Effector memory CD8-positive, alpha-beta T cell (primary cell): ENCODE results near the gene SEMA4D.
A peak's percentile ranks its signal among the peaks of the same experiment; 100 is the strongest.

ENCODE experiments used
- ATAC-seq: fragments of 150-1000 bp; cut with Tn5 transposase; replicated peaks from 2 replicates; pipeline ENCODE4 v1.10.0; 2021; ENCODE audit warnings: mild to moderate bottlenecking, moderate library complexity
- DNase-seq, 3 experiments: peaks; one replicate each; pipeline ENCODE4 v3.0.0; 2021
- H3K27ac Mint-ChIP-seq, 2 donors: one replicate each; pipeline ENCODE4 v1.8.0; 2022; ENCODE audit warnings: mild to moderate bottlenecking in 2 of 2, mixed read lengths in 2 of 2, moderate library complexity in 2 of 2
- H3K27me3 Mint-ChIP-seq, 2 donors: one replicate each; pipeline ENCODE4 v1.8.0; 2022; ENCODE audit warnings: mixed read lengths in 2 of 2
- H3K36me3 Mint-ChIP-seq: one replicate; pipeline ENCODE4 v1.8.0; 2022; ENCODE audit warnings: mild to moderate bottlenecking, moderate library complexity, mixed read lengths; ENCODE audit not compliant: insufficient read depth
- H3K4me1 Mint-ChIP-seq, 2 donors: one replicate each; pipeline ENCODE4 v1.8.0; 2022; ENCODE audit warnings: low read depth in 2 of 2, mixed read lengths in 2 of 2
- H3K4me3 Mint-ChIP-seq, 2 donors: one replicate each; pipeline ENCODE4 v1.8.0; 2022; ENCODE audit warnings: mild to moderate bottlenecking in 2 of 2, mixed read lengths in 2 of 2, moderate library complexity in 2 of 2
- H3K9me3 Mint-ChIP-seq, 2 donors: one replicate each; pipeline ENCODE4 v1.8.0; 2022; ENCODE audit warnings: mixed read lengths in 2 of 2

The SEMA4D gene

DNA sequence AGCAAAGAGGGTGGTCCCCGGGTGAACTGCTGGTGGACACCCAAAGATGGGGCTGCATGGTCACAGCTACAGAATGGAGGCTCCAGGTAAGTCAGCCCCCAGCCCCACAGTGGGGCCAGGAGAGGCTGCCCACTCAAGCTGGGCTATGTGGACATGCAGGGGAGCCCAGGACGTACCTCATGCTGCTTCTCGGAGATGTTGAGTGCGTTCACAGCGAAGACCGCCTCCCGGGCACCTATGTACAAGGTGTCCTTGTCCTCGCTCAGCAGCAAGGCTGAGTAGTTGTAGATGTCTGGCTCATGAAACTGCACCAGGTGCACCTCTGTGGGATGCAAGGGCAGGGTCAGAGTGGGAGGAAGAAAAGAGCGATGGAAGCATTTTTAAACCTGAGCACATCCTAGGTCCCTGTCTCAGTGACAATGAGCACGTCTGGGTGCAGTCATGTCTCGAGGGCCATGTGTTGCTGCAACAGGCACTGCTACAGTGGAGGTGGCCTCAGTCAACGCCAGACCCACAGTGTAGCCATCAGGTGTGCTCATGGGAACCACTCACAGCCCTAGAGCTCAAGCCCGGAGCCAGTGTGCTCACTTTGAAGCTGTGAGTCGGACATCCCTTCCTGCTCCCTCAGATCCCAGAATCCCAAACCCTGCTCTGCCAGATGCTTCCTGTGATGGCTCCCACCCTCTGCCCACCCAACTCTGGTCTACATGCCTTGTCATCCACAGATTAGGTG, 95.1 kb downstream of the SEMA4D start:
- H3K36me3 Mint-ChIP-seq, result peaks cover 80% of the 10 kb centered on the region
- H3K4me1 Mint-ChIP-seq, result peaks cover 35 to 49% of the 10 kb centered on the region in 2 donors
- DNase-seq (no peak), ATAC-seq (no peak)
- no peak overlapping the region for H3K4me3 Mint-ChIP-seq
- peaks cover 0 to 4% of the 10 kb centered on the region in 2 donors for H3K9me3 Mint-ChIP-seq
- H3K27me3 Mint-ChIP-seq, result no peaks in the 10 kb centered on the region
- peak overlapping the region in 1 of 2 donors; percentile 92 for H3K27ac Mint-ChIP-seq

DNA sequence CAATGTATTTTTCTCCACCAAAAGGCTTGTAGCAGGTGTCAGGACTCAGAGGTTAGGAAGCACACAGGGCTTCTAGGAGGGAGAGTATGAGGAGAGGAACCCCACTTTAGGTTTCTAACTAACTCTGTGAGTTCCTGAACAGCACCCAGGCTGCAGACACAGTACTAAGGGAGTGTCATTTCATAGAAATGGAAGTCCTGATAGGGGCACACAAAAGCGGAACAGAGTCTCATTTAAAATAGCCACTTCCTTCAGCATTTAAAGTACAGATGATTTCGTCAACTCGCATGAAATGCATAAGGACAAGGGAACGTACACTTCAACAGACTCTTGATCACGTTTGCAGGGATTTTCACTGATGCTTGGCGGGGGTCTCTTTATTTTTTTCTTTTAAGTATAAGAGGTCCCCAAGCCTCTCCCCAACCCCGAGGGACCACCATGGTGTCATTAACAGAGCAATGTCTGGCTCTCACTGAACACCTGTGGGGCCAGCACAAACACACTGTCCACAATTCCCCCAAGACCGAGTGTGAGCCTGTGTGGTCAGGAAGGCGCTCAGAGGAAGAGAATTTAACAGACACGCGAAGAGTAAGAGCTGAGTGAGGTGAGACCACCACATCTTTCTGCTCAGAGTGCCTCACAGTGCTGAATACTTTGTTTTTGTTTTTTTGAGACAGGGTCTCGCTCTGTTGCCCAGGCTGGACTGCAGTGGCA, 97.4 kb downstream of the SEMA4D start:
- H3K27me3 Mint-ChIP-seq, result no peaks in the 10 kb centered on the region
- H3K4me1 Mint-ChIP-seq, result peaks cover 14 to 27% of the 10 kb centered on the region in 2 donors
- no peak for DNase-seq
- H3K36me3 Mint-ChIP-seq, result peaks cover 99% of the 10 kb centered on the region
- peak overlapping the region; percentile 71 to 72 for H3K27ac Mint-ChIP-seq
- H3K9me3 Mint-ChIP-seq, result no peaks in the 10 kb centered on the region
- peak; percentile 35 for ATAC-seq
- no peak overlapping the region for H3K4me3 Mint-ChIP-seq

DNA sequence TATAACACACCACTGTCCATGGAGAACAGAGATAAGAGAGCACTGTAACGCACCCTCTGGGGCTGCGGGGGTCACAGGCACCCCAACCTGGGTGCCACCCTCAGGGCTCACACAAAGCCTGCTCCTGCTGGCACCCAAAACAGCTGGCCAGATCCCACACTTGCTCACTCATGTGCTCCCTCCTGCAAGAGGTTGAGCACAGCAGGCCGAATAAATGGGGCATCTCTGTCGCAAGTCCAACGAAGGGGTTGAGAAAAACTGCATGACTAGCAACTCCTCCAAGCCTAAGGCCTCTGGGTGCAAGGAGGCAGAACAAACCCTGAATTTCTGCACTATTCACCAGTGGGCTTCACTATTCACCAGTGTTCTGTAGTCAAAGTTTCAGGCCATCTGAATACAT, 99.3 kb downstream of the SEMA4D start:
- Mint-ChIP-seq H3K27me3 (no peaks in the 10 kb centered on the region), H3K36me3 (peaks cover 99% of the 10 kb centered on the region), H3K9me3 (no peaks in the 10 kb centered on the region), H3K4me1 (peaks cover 12 to 14% of the 10 kb centered on the region in 2 donors), H3K4me3 (no peak overlapping the region), H3K27ac (peak overlapping the region; percentile 71 to 73)
- ATAC-seq, result no peak
- no peak for DNase-seq

DNA sequence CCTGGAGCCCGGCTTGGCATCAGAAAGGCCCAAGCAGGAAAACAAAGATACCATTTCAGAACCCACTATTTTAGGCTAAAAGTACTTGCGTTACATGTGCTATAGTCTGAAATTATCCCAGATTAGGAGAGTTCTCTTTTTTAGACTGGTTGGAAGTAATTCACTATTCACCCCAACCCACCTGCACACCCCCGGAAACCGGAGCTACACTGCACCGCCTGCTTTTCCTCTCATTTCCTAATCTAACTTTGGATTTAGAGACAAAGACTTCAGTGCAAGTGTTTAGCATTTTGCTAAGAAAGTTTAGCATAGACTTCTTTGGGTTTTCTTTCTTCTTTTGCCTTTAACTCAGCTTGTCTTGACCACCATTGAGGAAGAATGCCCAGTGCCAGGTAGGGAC, 100.4 kb downstream of the SEMA4D start:
- Mint-ChIP-seq H3K9me3 (no peaks in the 10 kb centered on the region), H3K36me3 (peaks cover 99% of the 10 kb centered on the region), H3K27ac (peak overlapping the region; percentile 67 to 68), H3K27me3 (no peaks in the 10 kb centered on the region), H3K4me3 (no peak overlapping the region), H3K4me1 (peaks cover 13 to 14% of the 10 kb centered on the region in 2 donors)
- no peak for ATAC-seq
- no peak for DNase-seq

DNA sequence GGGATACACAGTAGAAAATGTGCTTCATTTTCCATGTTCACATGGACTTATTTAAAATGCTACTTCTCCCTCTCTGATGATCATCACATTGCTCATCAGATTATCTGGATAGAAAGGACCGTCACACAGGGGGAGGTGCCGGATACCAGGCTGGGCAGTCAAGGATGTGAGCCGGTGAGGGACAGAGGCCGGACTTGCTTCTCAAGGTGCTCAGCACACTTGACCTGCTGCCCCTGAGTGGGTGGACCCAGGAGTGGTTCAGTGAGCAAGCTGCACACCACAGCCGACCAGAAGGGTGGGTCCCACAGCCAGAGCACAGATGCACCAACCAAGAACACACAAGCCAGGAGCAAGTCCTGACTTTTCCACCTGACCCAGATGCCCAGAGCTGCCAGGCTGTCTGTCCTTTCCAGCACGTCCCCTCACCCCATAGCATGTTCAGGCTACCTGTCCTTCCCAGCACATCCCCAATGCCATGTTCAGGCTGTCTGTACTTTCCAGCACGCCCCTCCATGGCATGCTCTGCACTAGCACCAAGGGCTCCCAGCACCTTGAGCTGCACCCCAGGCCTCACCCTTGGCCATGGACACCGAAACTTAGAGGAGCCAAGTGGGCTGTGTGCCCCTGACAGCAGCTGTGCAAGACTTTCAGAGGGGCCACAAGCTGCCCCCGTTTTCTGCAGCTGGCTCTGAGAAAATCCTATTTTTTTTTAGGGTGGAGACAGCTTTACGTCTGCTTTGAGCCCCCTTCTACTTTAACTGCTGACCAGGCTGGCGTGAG, 101.8 kb downstream of the SEMA4D start:
- no peaks in the 10 kb centered on the region for H3K27me3 Mint-ChIP-seq
- H3K27ac Mint-ChIP-seq, result no peak overlapping the region
- ATAC-seq (no peak), DNase-seq (no peak)
- H3K4me1 Mint-ChIP-seq, result peaks cover 12 to 13% of the 10 kb centered on the region in 2 donors
- H3K36me3 Mint-ChIP-seq, result peaks cover 99% of the 10 kb centered on the region
- no peaks in the 10 kb centered on the region for H3K9me3 Mint-ChIP-seq
- H3K4me3 Mint-ChIP-seq, result no peak overlapping the region

DNA sequence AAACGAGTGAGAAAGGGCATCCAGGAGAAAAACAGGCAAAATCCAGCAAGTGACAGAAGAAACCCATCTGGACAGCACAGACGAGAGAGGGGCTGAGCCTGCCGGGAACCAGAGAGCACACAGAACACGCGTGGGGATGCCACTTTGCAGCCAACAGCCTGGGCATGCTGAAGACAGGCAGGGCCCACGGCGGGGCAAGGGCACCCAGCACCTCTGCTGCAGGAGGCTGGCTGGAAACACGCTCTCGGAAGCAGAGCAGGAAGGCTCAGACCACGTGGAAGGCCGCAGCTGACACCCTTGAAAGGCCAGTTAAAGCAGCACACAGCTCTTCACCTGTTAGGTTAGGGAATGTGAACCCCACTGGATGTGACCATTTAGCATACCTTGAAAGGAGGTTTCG, 103.5 kb downstream of the SEMA4D start:
- DNase-seq (no peak), ATAC-seq (no peak)
- H3K9me3 Mint-ChIP-seq, result no peaks in the 10 kb centered on the region
- no peaks in the 10 kb centered on the region for H3K27me3 Mint-ChIP-seq
- no peak overlapping the region for H3K4me3 Mint-ChIP-seq
- H3K4me1 Mint-ChIP-seq, result peaks cover 3 to 12% of the 10 kb centered on the region in 2 donors
- peaks cover 97% of the 10 kb centered on the region for H3K36me3 Mint-ChIP-seq
- H3K27ac Mint-ChIP-seq, result peak overlapping the region in 1 of 2 donors; percentile 19

DNA sequence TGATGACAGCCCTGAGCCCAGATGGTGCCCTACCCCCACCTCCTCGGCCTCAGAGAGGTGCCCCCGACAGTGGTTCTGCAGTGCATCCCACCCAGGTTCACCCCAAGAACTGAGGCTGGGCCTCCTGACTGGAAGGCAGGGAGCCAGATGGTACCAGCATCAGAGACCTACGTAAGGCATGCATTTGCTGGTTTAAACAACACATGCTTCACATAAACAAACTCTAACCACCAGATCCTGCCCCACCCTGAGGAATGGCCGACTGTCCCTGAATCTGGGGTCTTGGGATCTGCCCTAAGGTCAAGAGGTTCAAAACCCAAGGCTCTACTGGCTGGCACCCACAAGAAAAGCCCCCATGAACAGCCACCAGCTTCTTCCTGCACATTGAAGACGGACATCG, 106.3 kb downstream of the SEMA4D start:
- no peak overlapping the region for H3K4me3 Mint-ChIP-seq
- no peaks in the 10 kb centered on the region for H3K9me3 Mint-ChIP-seq
- H3K4me1 Mint-ChIP-seq, result peaks cover 0 to 12% of the 10 kb centered on the region in 2 donors
- peaks cover 98% of the 10 kb centered on the region for H3K36me3 Mint-ChIP-seq
- H3K27me3 Mint-ChIP-seq, result no peaks in the 10 kb centered on the region
- H3K27ac Mint-ChIP-seq, result peak overlapping the region in 1 of 2 donors; percentile 73
- DNase-seq (no peak), ATAC-seq (no peak)

DNA sequence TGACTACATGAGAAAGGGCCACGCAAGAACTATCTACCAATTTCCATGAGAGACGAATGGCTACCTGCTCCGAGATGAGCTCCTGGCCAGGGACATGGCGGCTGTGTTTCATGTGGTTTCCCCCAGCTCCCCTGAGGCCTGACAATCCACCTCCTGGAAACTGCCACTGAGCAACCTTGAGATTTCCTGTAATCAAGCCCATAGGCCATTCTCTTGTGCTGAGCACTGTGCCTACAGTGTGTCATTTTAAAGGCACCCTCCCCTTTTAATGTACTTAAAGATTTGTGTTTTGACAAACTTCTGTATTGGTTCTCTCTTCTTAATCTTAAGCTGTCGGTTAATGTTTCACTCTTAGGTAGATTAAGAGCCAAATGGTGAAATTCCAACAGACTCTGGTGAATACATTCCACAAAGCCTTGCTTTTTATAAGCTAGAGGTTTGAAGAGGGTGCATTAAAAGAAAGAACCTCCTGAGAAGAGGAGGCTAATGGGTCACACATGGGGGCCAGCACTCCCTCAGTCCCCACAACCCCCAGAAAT, 107.3 kb downstream of the SEMA4D start:
- H3K27me3 Mint-ChIP-seq, result no peaks in the 10 kb centered on the region
- H3K4me3 Mint-ChIP-seq, result no peak overlapping the region
- no peaks in the 10 kb centered on the region for H3K9me3 Mint-ChIP-seq
- peaks cover 0 to 12% of the 10 kb centered on the region in 2 donors for H3K4me1 Mint-ChIP-seq
- ATAC-seq, result no peak
- no peak for DNase-seq
- H3K27ac Mint-ChIP-seq, result peak overlapping the region; percentile 44 to 73
- peaks cover 97% of the 10 kb centered on the region for H3K36me3 Mint-ChIP-seq

DNA sequence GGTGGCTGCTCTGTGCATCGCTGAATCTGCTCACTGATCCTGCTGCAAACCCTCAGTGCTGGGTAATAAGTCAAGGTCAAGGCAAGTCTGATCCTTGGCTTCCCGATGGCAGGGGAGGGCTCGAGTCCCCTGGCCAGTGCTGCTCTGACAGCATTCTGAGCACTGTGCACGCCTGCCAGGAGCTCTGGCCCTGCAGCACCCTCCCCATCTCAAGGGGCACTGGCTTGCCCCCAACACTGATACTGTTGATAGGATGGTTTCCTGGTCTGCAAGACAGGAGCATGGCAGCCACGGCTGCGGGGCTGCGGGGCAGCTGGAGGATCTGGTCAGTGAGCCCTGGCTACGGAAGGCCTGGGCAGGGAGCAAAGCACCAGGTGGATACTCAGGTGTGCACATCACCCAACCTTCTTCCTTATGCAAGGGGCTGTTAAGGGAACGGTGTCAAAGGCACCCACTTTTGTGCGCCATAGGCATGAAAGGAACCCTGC, 107.8 kb downstream of the SEMA4D start:
- H3K4me3 Mint-ChIP-seq, result no peak overlapping the region
- H3K9me3 Mint-ChIP-seq, result no peaks in the 10 kb centered on the region
- peak overlapping the region in 1 of 2 donors; percentile 44 for H3K27ac Mint-ChIP-seq
- H3K27me3 Mint-ChIP-seq, result no peaks in the 10 kb centered on the region
- DNase-seq (no peak), ATAC-seq (no peak)
- H3K36me3 Mint-ChIP-seq, result peaks cover 96% of the 10 kb centered on the region
- H3K4me1 Mint-ChIP-seq, result peaks cover 0 to 12% of the 10 kb centered on the region in 2 donors

DNA sequence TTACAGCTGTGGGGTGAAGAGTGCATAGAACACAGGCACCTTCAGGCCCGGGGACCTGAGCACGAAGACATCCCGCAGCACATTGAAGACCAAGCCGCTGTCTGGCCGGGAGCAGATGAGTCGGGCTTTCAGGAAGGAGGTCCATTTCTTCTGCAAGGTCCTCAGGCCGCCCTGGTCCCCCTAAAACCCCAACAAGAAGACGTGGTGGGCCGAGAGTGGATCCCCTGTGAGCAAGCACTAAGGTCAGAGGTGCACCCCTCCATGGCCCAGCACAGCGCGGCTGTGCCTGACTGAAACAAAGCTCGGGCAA, 109.1 kb downstream of the SEMA4D start:
- no peak for ATAC-seq
- Mint-ChIP-seq H3K4me3 (no peak overlapping the region), H3K9me3 (no peaks in the 10 kb centered on the region), H3K27me3 (no peaks in the 10 kb centered on the region), H3K4me1 (peaks cover 0 to 7% of the 10 kb centered on the region in 2 donors), H3K27ac (peak overlapping the region in 1 of 2 donors; percentile 38), H3K36me3 (peaks cover 96% of the 10 kb centered on the region)
- DNase-seq, result no peak

DNA sequence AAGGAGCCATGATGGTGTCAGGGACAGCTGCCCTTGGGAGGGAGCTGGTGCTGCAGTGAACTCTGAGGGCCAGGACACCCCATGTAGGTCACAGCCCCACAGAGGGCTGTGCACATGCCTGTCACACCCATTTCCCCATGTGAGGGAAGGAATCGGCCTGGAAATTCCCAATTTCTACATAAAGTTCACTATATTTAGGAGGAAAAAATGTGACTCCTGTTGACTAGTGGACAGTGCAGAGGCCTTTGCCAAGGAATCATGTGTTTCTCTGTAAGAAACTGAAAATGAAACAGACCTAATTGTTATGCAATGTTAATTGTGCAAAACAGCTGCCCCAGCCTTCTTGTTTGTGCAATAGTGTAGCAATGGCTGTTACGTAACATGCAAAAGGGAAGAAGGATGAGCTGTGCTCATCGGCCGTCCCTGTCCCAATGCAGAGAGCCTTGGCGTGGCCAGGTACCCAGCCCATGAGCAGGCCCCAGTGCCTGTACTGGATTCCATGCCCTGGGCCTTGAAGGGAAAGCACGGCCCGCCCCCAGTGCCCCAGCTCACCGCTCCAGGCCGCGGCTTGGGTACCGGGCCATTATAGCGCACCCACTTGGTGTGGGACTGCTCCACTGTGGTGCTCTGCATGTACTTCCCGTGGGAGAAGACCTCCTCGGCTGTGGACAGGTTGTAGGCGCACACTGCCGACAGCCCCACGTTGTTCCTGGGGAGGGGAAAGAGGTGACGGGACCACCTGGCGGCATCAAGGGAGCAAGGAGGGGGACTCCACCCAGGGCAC, 109.6 kb downstream of the SEMA4D start:
- H3K4me3 Mint-ChIP-seq, result no peak overlapping the region
- H3K27me3 Mint-ChIP-seq, result no peaks in the 10 kb centered on the region
- DNase-seq (no peak), ATAC-seq (peak; percentile 21)
- peaks cover 96% of the 10 kb centered on the region for H3K36me3 Mint-ChIP-seq
- H3K9me3 Mint-ChIP-seq, result no peaks in the 10 kb centered on the region
- H3K27ac Mint-ChIP-seq, result peak overlapping the region in 1 of 2 donors; percentile 64
- H3K4me1 Mint-ChIP-seq, result peaks cover under 1 to 5% of the 10 kb centered on the region in 2 donors

DNA sequence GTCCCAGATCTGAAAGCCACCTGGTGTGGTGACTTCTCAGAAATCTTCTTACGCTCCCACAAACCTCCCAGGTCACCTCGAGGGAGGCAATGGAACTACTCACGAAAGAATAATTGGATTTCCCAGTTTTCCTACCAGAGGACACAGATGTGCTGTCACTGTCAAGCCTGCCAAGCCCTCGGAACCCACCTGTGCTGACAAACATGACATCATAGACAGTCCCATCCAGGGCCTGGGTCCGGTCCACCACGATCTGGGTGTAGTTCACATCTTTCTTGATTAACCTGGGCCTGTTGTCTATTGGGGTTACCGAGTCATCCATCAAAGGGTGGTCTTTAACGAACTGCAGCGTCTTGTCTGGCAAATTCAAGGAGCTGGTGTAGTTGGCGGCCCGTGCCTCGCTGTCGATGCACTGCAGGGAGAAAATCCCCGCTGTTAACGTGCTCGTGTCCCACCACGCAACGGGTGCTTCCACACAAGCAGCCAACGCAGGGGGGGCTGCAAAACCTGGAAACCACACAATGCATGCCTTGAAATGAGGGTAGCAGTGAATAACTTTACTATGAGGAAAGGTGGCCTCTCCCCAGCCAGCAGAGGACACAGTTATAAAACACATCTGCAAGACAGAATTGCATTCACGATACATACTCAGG, 110.6 kb downstream of the SEMA4D start:
- Mint-ChIP-seq H3K27ac (peak overlapping the region; percentile 38 to 64), H3K27me3 (no peaks in the 10 kb centered on the region), H3K36me3 (peaks cover 96% of the 10 kb centered on the region), H3K9me3 (no peaks in the 10 kb centered on the region), H3K4me3 (no peak overlapping the region), H3K4me1 (peaks cover 5 to 8% of the 10 kb centered on the region in 2 donors)
- ATAC-seq, result no peak
- DNase-seq, result no peak
